H1 (cell line): ENCODE measurements around the gene MEP1A. TPM values are rescaled to one million over a fixed set of nuclear protein-coding genes. Genes with fewer than 3 reads are reported as not detected.

ENCODE experiments used
- BRCA1 ChIP-seq: IDR thresholded peaks from 2 replicates; pipeline ENCODE4 v1.6.1; 2012; ENCODE audit warnings: low read depth, low read length, improper control_type of control experiment
- CHD7 ChIP-seq: fragments of 300-600 bp; sonication (generic); IDR thresholded peaks from 2 replicates; pipeline ENCODE4 v1.7.1; 2012; ENCODE audit warnings: low read length, moderate library complexity, mild to moderate bottlenecking, inconsistent platforms; ENCODE audit not compliant: insufficient replicate concordance
- CTBP2 ChIP-seq: IDR thresholded peaks from 2 replicates; pipeline ENCODE4 v1.7.0; 2011; ENCODE audit warnings: borderline replicate concordance, mild to moderate bottlenecking, moderate library complexity, mixed read lengths, low read length; ENCODE audit not compliant: insufficient read depth, insufficient read length
- RFX5 ChIP-seq: IDR thresholded peaks from 2 replicates; pipeline ENCODE4 v1.6.1; 2011; ENCODE audit warnings: low read depth, low read length, improper control_type of control experiment, borderline replicate concordance
- TBP ChIP-seq: IDR thresholded peaks from 2 replicates; pipeline ENCODE4 v1.6.1; 2011; ENCODE audit warnings: low read depth, low read length, improper control_type of control experiment
- polyA plus RNA-seq, 7 experiments: library from polyadenylated mRNA; depleted of rRNA in 3 of 7; stranded (reverse) in 5 of 7; unstranded in 2 of 7; fragments of >200 nt in 5 of 7; fragments of 200-250 nt in 2 of 7; gene quantifications; 1 replicate in 5 of 7; 2 replicates in 1 of 7; 4 replicates in 1 of 7; pipeline versions ENCODE4 v1.2.1 to v1.2.3, GENCODE V29; 2011 to 2013; ENCODE audit warnings: missing spikeins in 2 of 7, mixed read lengths in 2 of 7
- total RNA-seq: library from RNA; stranded (reverse); fragmentation: NEBNext Ultra II Directional; extraction: Animal tissue kit (Norgen Biotek cat#: 25700); gene quantifications from 2 replicates; pipeline ENCODE4 v1.2.1, GENCODE V29; 2021
- TF ChIP-seq, protein P1 (sequence below): IDR thresholded peaks from 2 replicates; pipeline ENCODE4 v1.6.1; 2012; ENCODE audit warnings: inconsistent platforms

MEP1A gene
- total and polyA plus RNA-seq, 2 of the 8 experiments (the other 6 are each of a cell fraction or from before 2014, with no cell fraction given): 0.03 TPM; not detected in 1

DNA sequence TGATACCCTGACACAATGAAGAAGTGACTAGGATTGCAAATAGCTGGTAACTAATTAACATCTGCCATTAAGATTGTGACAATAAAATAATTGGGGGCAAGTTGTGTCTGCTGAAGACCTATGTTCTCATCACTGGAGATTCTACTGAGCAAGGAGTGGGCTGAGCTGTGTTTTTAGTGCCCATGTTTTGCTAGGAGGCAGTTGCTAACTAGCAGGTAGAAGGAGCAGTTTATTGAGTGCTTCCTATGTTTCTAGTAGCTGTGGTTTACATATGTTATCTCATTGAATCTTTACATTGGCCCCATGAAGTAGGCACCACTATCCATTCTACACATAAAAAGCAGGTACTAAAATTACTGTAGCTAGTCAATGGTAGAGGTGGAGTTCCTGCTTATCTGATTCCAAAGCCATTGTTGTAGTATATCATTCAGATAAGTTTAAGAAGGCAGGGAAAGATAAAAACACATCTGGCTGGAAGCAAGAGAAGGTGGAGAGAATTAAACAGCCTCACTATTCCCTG, 2.8 kb upstream of the MEP1A start (continued):
- TF ChIP-seq CHD7 (no peak), BRCA1 (no peak), CTBP2 (no peak), RFX5 (no peak), TBP (no peak)
- TF ChIP-seq, protein P1, sequence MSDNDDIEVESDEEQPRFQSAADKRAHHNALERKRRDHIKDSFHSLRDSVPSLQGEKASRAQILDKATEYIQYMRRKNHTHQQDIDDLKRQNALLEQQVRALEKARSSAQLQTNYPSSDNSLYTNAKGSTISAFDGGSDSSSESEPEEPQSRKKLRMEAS: no peak
